HCT116 (cell line): ENCODE measurements around the gene SMTNL2. TPM values are rescaled to one million over a fixed set of nuclear protein-coding genes. Genes with fewer than 3 reads are reported as not detected.

ENCODE experiments used
- ATAC-seq: fragments of 200-7000 bp; cut with Tn5 transposase; 2 replicates; pipeline ENCODE4 v1.9.1; 2020; ENCODE audit warnings: mild to moderate bottlenecking, moderate library complexity
- BruUV-seq: library from RNA; stranded (reverse); fragments of 400-500 nt; replicated peaks from 2 replicates; lab custom pipeline; 2021; lab: Mats Ljungman, UMichigan
- CTCF ChIA-PET: fragments of 300-600 bp; sonication (Branson Sonifier 250); formaldehyde crosslinking; loops from one replicate; lab custom pipeline; 2021; ENCODE audit warnings: antibody characterized with exemption; lab: Charles Lee
- POLR2A ChIA-PET: fragments of 300-600, 350-600 bp; sonication (Branson Sonifier 250); formaldehyde crosslinking; loops from one replicate; lab custom pipeline; 2021; ENCODE audit warnings: antibody characterized with exemption; lab: Charles Lee
- RAD21 ChIA-PET, 2 experiments: fragments of 300-600 bp; sonication (Branson Sonifier 250); formaldehyde crosslinking; loops; one replicate each; lab custom pipeline; 2023; ENCODE audit warnings: low total read pairs in 2 of 2; ENCODE audit not compliant: uncharacterized antibody in 2 of 2, unreplicated experiment in 2 of 2, low non-redundant PET in 1 of 2; lab: Charles Lee
- DNase-seq: peaks from one replicate; pipeline ENCODE4 v3.0.0-alpha.2; 2010; ENCODE audit warnings: low read depth, low spot score
- H2AFZ ChIP-seq: fragments of 200-600 bp; shearing (Covaris generic), sonication (generic); 2 replicates; pipeline ENCODE4 v1.6.1; 2017; ENCODE audit warnings: low read depth, mixed run types, mixed read lengths, antibody characterized with exemption, low read length; ENCODE audit not compliant: poor library complexity, severe bottlenecking
- H3K27ac ChIP-seq: 2 replicates; pipeline ENCODE4 v1.5.1; 2012; ENCODE audit warnings: low read depth, low read length
- H3K27me3 ChIP-seq: fragments of 200-600 bp; sonication (generic); 2 replicates; pipeline ENCODE4 v1.6.1; 2016; ENCODE audit warnings: mixed run types, low read length, mixed read lengths; ENCODE audit not compliant: insufficient read depth
- H3K36me3 ChIP-seq, 2 experiments: fragments of 200-500 bp in 1 of 2; fragments of 200-600 bp in 1 of 2; sonication (Bioruptor generic) in 1 of 2; sonication (generic) in 1 of 2; 2 replicates each; pipeline versions ENCODE4 v1.5.1 to v1.6.1; 2014 to 2016; ENCODE audit warnings: low read length in 2 of 2, inconsistent platforms in 1 of 2, mixed read lengths in 1 of 2, mixed run types in 1 of 2; ENCODE audit not compliant: insufficient read depth in 2 of 2, control insufficient read depth in 1 of 2
- H3K4me1 ChIP-seq, 2 experiments: fragments of 200-600 bp in 1 of 2; sonication (generic) in 1 of 2; 2 replicates each; pipeline versions ENCODE4 v1.5.1 to v1.6.1; 2012 to 2017; ENCODE audit warnings: low read length in 2 of 2, inconsistent platforms in 1 of 2, mild to moderate bottlenecking in 1 of 2, mixed read lengths in 1 of 2, mixed run types in 1 of 2, moderate library complexity in 1 of 2; ENCODE audit not compliant: insufficient read depth in 2 of 2, control insufficient read depth in 1 of 2
- H3K4me2 ChIP-seq: fragments of 200-600 bp; sonication (generic); 2 replicates; pipeline ENCODE4 v1.6.1; 2017; ENCODE audit warnings: mixed run types, low read length, mixed read lengths
- H3K4me3 ChIP-seq, 2 experiments: fragments of 200-600 bp in 1 of 2; sonication (generic) in 1 of 2; replicated peaks in 1 of 2; 2 replicates each; pipeline ENCODE4 v1.5.1; 2011 to 2016; ENCODE audit warnings: low read length in 2 of 2, control low read depth in 1 of 2, low read depth in 1 of 2, mild to moderate bottlenecking in 1 of 2, mixed read lengths in 1 of 2, mixed run types in 1 of 2
- H3K79me2 ChIP-seq: fragments of 200-600 bp; sonication (generic); 2 replicates; pipeline ENCODE4 v1.6.1; 2017; ENCODE audit warnings: mild to moderate bottlenecking, mixed run types, low read length, moderate library complexity, mixed read lengths; ENCODE audit not compliant: insufficient read depth
- H3K9ac ChIP-seq: fragments of 200-600 bp; sonication (generic); 2 replicates; pipeline ENCODE4 v1.6.1; 2016; ENCODE audit warnings: low read length, mixed read lengths
- H3K9me2 ChIP-seq: fragments of 200-600 bp; sonication (generic), shearing (Covaris generic); 2 replicates; pipeline ENCODE4 v1.6.1; 2017; ENCODE audit warnings: mixed run types, mild to moderate bottlenecking, moderate library complexity; ENCODE audit not compliant: insufficient read depth
- H3K9me3 ChIP-seq, 2 experiments: fragments of 200-500 bp in 1 of 2; fragments of 200-600 bp in 1 of 2; sonication (Bioruptor generic) in 1 of 2; sonication (generic) in 1 of 2; 2 replicates each; pipeline ENCODE4 v1.6.1; 2014 to 2017; ENCODE audit warnings: low read length in 2 of 2, mixed read lengths in 2 of 2, inconsistent platforms in 1 of 2, low read depth in 1 of 2, mild to moderate bottlenecking in 1 of 2, mixed run types in 1 of 2, moderate library complexity in 1 of 2; ENCODE audit not compliant: control insufficient read depth in 1 of 2, insufficient read depth in 1 of 2
- H4K20me1 ChIP-seq: fragments of 200-600 bp; sonication (generic), shearing (Covaris generic); 2 replicates; pipeline ENCODE4 v1.6.1; 2017; ENCODE audit warnings: mixed run types, mild to moderate bottlenecking, moderate library complexity; ENCODE audit not compliant: insufficient read depth
- CBX3 ChIP-seq: IDR thresholded peaks from 2 replicates; pipeline ENCODE4 v1.6.1; 2012; ENCODE audit warnings: low read depth
- ELF1 ChIP-seq: IDR thresholded peaks from 2 replicates; pipeline ENCODE4 v1.6.1; 2012; ENCODE audit warnings: low read depth, borderline replicate concordance
- EZH2 ChIP-seq: fragments of 200-600 bp; sonication (generic); IDR thresholded peaks from 2 replicates; pipeline ENCODE4 v1.6.1; 2017; ENCODE audit warnings: antibody characterized with exemption, mixed run types
- EZH2phosphoT487 ChIP-seq: fragments of 200-600 bp; IDR thresholded peaks from 2 replicates; pipeline ENCODE4 v1.6.1; 2018; ENCODE audit warnings: antibody characterized with exemption, borderline replicate concordance
- JUND ChIP-seq: IDR thresholded peaks from 2 replicates; pipeline ENCODE4 v1.6.1; 2012
- POLR2A ChIP-seq: IDR thresholded peaks from 2 replicates; pipeline ENCODE4 v1.7.0; 2011; ENCODE audit warnings: borderline replicate concordance; ENCODE audit not compliant: insufficient read depth, insufficient read length; ENCODE audit errors: extremely low read depth
- SIN3A ChIP-seq: IDR thresholded peaks from 2 replicates; pipeline ENCODE4 v1.6.1; 2012; ENCODE audit warnings: low read depth
- SP1 ChIP-seq: IDR thresholded peaks from 2 replicates; pipeline ENCODE4 v1.6.1; 2012; ENCODE audit warnings: low read depth
- SRF ChIP-seq: IDR thresholded peaks from 2 replicates; pipeline ENCODE4 v1.6.1; 2012; ENCODE audit warnings: low read depth
- intact Hi-C: fragments of 100-400 bp; cut with micrococcal nuclease; formaldehyde crosslinking; loops from 2 replicates; pipeline ENCODE4 v1.10.0; 2022
- total RNA-seq: library from RNA; stranded (reverse); gene quantifications from one replicate; pipeline ENCODE4 v1.2.1, GENCODE V29; 2021; ENCODE audit not compliant: unreplicated experiment
- TF ChIP-seq, protein P1 (sequence below): IDR thresholded peaks from 2 replicates; pipeline ENCODE4 v1.6.1; 2012
- TF ChIP-seq, protein P2 (sequence below): IDR thresholded peaks from 2 replicates; pipeline ENCODE4 v1.6.1; 2012
- TF ChIP-seq, protein P3 (sequence below), 3 experiments: fragments of 200-600 bp in 1 of 3; sonication (generic) in 1 of 3; IDR thresholded peaks in 2 of 3; conservative IDR thresholded peaks in 1 of 3; 2 replicates each; pipeline ENCODE4 v1.5.1; 2012 to 2017; ENCODE audit warnings: low read depth in 2 of 3, low read length in 2 of 3, antibody characterized with exemption in 1 of 3, borderline replicate concordance in 1 of 3, control low read depth in 1 of 3, mild to moderate bottlenecking in 1 of 3, mixed read lengths in 1 of 3, mixed run types in 1 of 3, moderate library complexity in 1 of 3; ENCODE audit not compliant: insufficient read depth in 1 of 3

SMTNL2 gene
- total RNA-seq, 1 experiment from 2014 or later = 2.3 TPM

DNA sequence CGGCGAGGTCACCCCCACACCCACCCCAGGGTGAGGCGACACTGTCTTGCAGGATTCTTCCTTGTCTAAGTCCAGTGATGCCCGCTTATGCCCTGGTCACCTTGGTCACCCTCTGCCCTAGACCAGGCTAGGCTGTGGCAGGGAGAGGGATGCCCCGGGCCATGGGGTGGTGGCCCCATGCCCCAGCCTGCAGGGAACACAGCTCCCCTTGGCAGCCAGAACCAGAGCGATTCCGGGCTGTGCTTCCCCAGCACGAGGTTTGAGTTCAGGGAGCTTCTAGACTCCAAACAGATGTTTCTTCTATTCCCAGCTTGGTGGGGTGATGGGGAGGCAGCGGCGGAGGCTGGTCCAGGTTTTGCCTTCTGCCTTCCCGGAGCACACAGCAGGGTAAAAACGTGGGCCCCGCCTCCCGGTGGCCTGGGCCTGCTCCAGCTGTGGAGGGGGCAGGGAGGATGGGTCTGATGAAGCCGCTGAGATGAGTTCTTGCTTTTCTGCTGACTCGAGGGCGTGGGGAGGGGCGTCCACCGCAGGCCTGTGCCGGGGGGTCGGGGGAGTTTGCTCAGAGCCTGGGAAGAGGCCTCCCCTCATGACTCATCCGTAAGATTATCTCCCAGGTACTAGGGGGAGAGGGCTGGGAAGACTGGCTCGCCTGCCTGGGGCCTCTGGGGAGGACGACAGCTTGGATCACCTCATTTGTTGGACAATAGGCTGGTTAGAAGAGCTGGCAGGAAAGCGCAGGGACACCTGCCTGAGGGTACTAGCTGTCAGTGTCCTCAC is 15.4 kb downstream of the SMTNL2 start:
- intact Hi-C loops = no loop called here
- H3K27ac ChIP-seq = no peak overlapping the region
- BruUV-seq = no TSS peak
- H3K4me2 ChIP-seq = no peak overlapping the region
- CTCF ChIA-PET = interaction anchor here (0.9 kb wide), 1 partner anchor 33 kb away, joined by 3 read pairs; no protein-coding TSS in a partner anchor
- H3K9me3 ChIP-seq = no peaks in the 10 kb centered on the region
- TF ChIP-seq CBX3 (no peak), EZH2phosphoT487 (no peak), ELF1 (no peak), POLR2A (no peak), SIN3A (no peak), SRF (no peak), JUND (no peak), EZH2 (no peak), SP1 (no peak)
- TF ChIP-seq, protein P1, sequence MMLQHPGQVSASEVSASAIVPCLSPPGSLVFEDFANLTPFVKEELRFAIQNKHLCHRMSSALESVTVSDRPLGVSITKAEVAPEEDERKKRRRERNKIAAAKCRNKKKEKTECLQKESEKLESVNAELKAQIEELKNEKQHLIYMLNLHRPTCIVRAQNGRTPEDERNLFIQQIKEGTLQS = no peak
- TF ChIP-seq, protein P2, sequence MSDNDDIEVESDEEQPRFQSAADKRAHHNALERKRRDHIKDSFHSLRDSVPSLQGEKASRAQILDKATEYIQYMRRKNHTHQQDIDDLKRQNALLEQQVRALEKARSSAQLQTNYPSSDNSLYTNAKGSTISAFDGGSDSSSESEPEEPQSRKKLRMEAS = no peak
- TF ChIP-seq, protein P3, sequence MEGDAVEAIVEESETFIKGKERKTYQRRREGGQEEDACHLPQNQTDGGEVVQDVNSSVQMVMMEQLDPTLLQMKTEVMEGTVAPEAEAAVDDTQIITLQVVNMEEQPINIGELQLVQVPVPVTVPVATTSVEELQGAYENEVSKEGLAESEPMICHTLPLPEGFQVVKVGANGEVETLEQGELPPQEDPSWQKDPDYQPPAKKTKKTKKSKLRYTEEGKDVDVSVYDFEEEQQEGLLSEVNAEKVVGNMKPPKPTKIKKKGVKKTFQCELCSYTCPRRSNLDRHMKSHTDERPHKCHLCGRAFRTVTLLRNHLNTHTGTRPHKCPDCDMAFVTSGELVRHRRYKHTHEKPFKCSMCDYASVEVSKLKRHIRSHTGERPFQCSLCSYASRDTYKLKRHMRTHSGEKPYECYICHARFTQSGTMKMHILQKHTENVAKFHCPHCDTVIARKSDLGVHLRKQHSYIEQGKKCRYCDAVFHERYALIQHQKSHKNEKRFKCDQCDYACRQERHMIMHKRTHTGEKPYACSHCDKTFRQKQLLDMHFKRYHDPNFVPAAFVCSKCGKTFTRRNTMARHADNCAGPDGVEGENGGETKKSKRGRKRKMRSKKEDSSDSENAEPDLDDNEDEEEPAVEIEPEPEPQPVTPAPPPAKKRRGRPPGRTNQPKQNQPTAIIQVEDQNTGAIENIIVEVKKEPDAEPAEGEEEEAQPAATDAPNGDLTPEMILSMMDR (IDR thresholded peaks at IDR 0.05 in 2 of 3, conservative IDR thresholded peaks at IDR 0.05 in 1 of 3; ENCODE audit: borderline replicate concordance in 1 of 3, insufficient read depth in 1 of 3, low read depth in 2 of 3, low read length in 2 of 3) = no peak
- H4K20me1 ChIP-seq = no peaks in the 10 kb centered on the region
- ATAC-seq (no peak), DNase-seq (no peak)
- RAD21 ChIA-PET = no interaction called here
- H3K79me2 ChIP-seq = no peaks in the 10 kb centered on the region
- H2AFZ ChIP-seq = no peak overlapping the region
- no peaks in the 10 kb centered on the region for H3K9me2 ChIP-seq
- no peak overlapping the region for H3K9ac ChIP-seq
- POLR2A ChIA-PET = no interaction called here
- no peaks in the 10 kb centered on the region for H3K36me3 ChIP-seq
- no peaks in the 10 kb centered on the region for H3K27me3 ChIP-seq
- H3K4me1 ChIP-seq = no peaks in the 10 kb centered on the region; a peak in 1 of 4 replicates
- H3K4me3 ChIP-seq = no peak overlapping the region
